DLD1 (cell line): ENCODE data around the gene USP2.

Experiments used
- in situ Hi-C: cut with HindIII; loops from 2 replicates; pipeline ENCODE4 v1.10.0; 2017; ENCODE audit warnings: low sequenced_read_pairs

Gene USP2

DNA sequence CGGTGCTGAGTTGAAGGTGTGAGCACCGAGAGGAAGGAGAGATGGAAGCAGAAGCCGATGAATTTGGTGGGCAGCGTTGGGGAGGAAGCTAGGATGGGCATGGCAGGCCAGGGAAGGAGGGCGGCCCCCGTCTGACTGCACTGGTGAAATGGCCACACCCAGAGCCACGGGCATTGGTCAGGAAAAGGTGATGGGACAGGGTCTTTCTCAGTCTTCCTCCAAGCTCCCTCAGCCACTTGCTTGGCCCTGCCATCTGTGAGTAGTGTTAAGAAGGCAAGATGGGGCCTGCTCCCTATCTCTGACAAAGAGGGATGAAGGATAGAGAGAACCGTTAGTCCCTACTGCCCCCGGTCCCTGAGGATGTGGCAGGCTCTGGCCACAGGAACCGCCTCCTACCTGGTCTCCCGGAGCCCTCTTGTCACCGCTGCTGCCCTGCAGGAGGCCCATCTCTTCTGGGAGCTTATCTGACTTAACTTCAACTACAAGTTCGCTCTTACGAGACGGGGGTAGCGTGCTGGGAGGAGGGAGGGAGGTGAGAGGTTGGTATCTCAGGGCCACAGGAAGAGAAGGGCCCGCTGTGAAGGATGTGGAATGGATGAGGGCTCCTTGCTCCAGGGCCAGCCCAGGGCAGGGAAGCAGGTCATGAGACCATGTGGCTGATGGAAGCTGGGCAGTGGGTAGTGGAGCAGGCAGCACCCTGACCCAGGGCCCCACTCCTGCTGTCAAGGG lies 71.4 kb downstream of the USP2 start:
- in situ Hi-C loops: loop anchor here (10.0 kb wide), 1 partner anchor 65 kb away; no protein-coding TSS in a partner anchor

DNA sequence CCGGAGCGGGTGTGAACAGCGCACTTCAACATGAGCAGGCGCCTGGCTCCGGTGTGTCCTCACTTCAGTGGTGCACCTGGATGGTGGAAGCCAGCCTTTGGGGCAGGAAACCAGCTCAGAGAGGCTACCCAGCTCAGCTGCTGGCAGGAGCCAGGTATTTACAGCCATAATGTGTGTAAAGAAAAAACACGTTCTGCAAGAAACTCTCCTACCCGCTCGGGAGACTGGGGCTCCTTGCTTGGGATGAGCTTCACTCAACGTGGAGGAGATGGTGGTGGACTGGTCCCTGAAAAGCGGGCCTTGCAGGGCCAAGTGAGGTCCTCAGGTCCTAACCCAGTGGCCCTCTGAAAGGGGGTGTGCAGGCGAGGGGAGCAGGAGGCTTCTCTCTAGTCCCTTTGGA lies 72.1 kb downstream of the USP2 start:
- in situ Hi-C loops: loop anchor here (10.0 kb wide), 1 partner anchor 65 kb away; no protein-coding TSS in a partner anchor

DNA sequence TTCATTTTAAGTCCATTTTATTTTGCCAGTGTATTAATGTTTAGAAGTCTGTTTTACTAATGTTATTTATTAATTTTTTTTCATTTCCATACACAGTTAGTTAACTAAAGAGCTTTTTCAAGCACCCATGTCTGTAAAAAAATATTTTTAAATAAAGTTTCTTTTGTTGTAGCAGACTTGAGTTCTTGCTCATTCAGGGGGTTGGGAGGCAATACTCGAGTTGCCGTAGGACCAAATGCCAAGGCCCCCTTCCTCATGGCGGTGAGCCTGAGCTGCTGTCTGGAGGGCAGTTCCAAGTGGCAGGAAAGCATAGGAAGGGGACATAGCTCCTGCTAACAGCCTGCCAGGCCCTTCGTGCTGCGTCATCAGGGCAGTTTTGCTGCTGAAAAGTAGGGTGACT lies 73.5 kb downstream of the USP2 start:
- in situ Hi-C loops: loop anchor here (10.0 kb wide), 1 partner anchor 67 kb away; no protein-coding TSS in a partner anchor

DNA sequence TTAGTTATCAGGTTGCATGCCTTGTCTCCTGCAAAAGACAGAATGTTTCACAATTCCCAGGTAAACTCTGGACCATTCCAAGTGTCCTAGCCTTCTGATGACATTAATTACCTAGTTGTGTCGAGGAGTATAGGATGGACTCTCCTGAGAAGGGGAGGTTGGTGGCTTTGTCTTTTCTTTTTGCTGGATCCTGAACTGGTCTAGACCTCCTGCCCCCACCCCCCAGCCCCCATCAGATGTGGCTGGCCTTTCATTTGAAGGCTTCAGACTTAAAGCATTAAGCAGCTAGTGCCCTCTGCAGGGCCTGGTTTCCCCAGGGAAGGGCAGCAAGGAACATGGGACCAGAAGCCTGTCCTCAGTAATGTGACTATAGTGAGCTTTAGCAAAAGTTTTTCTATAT lies 74.3 kb downstream of the USP2 start:
- in situ Hi-C loops: loop anchor here (10.0 kb wide), 1 partner anchor 68 kb away; no protein-coding TSS in a partner anchor

DNA sequence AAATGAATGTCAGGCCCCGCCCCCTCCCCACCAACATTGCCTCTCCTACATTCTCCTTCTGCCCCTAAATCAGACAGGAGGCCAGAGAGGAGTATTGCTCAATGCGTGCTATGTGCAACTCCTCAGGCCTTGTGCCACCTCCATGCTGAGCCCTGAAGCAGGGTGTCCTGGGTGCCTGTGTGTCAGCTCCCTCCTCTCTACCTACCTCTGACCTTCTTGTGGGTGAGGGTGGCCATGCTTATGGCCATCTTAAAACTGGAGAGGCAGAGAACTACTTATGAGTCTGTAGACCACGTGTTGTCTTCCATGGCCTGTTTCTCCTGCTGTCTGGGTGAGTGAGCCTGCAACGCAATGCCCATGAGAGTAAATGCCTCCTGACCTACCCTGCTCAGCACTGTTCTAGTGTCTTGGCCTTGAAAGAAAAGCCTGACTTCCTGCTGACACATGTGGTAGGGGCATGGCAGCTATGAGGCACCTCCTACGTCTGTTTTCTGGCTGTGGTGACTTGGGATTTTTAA lies 75.1 kb downstream of the USP2 start:
- in situ Hi-C loops: loop anchor here (10.0 kb wide), 1 partner anchor 68 kb away; no protein-coding TSS in a partner anchor

DNA sequence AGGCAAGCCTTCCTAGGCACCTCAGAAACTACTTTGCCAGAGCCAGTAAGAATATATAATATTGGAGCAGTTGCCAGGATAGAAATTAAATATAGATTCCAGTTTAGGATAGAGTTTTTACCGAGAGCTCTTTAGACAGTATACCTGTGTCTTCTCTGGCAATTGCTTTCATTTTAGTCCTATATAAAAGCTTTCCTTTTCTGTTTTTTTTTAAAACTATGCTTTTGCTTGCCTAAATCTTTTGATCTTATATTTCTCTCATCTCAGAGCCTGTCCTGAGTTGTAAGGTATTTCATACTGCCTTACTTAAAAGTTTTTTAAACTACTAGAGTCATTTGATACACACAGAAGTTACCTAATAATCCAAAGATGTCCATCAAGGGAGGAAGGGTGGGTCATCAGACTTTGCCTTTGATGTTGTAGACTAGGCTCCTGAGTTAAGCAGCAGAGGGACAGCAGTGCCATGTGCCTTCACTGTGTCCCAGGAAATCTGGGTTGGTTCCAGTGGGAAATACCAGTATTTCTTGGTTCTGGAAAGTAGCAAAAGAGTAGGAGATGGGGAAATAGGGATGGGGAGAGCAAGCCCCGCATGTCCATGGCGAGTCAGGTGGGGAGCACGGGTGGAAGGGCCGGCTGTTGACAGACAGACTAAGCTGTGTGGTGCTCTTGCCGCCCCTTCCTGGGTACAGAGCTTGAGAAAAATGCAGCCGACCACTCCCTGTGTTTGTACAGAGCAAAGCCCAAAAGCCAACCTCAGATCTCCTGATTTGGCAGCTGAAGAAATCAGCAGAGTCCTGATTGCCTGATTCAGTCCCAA lies 75.7 kb downstream of the USP2 start:
- in situ Hi-C loops: loop anchor here (10.0 kb wide), 1 partner anchor 69 kb away; no protein-coding TSS in a partner anchor
